SK-N-MC (cell line): ENCODE measurements around the gene PAFAH1B2.

Experiments
- EZH2 ChIP-seq: fragments of 200-600 bp; sonication (generic); IDR thresholded peaks from one replicate; pipeline ENCODE4 v1.6.1; 2017; ENCODE audit warnings: antibody characterized with exemption
- POLR2AphosphoS5 ChIP-seq: IDR thresholded peaks from 2 replicates; pipeline ENCODE4 v1.6.1; 2012; ENCODE audit warnings: mild to moderate bottlenecking, low read depth, low read length, borderline replicate concordance

GRCh38 chr11:117187799-117188481 lies 43.9 kb downstream of the PAFAH1B2 start:
- no peak for TF ChIP-seq EZH2
- no peak for TF ChIP-seq POLR2AphosphoS5
